ENCODE measurements around the gene SMURF2.

DNA sequence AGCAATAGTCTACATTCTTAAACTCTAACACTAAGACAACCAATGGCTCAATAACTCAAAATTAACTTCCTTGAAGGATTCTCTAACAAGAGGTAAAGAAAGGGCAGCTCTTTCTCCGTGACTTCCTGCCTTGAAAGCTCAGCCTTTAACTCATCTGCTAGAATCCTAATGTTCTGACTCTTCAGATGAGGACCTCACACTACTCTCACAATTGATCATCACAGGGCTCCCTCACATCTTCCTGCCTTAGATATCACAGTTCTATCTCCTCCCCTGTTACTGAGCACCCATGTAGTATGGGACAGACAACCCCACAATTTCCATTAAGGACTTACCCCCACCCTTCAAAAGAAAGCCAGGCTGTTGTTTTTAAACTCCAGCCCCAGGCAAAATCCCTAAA is 33.5 kb downstream of the SMURF2 start:
- TF ChIP-seq, protein P1, sequence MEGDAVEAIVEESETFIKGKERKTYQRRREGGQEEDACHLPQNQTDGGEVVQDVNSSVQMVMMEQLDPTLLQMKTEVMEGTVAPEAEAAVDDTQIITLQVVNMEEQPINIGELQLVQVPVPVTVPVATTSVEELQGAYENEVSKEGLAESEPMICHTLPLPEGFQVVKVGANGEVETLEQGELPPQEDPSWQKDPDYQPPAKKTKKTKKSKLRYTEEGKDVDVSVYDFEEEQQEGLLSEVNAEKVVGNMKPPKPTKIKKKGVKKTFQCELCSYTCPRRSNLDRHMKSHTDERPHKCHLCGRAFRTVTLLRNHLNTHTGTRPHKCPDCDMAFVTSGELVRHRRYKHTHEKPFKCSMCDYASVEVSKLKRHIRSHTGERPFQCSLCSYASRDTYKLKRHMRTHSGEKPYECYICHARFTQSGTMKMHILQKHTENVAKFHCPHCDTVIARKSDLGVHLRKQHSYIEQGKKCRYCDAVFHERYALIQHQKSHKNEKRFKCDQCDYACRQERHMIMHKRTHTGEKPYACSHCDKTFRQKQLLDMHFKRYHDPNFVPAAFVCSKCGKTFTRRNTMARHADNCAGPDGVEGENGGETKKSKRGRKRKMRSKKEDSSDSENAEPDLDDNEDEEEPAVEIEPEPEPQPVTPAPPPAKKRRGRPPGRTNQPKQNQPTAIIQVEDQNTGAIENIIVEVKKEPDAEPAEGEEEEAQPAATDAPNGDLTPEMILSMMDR (conservative IDR thresholded peaks at IDR 0.05; ENCODE audit: low read depth, low read length): no peak
- TF ChIP-seq EZH2 (IDR thresholded peaks at IDR 0.05; ENCODE audit: low read length, unreplicated experiment): no peak
